ENCODE measurements around the gene RPL7L1. TPM values are rescaled to one million over a fixed set of nuclear protein-coding genes. Genes with fewer than 3 reads are reported as not detected.

Gene RPL7L1
- total and polyA plus RNA-seq, 2 of the 13 experiments (the other 11 are each of a cell fraction or from before 2014, with no cell fraction given): 51.6 to 179 TPM

GRCh38 chr6:42928986-42929820, 49.8 kb downstream of the RPL7L1 start, which contains the start of gene CNPY3 (continued):
- TF ChIP-seq CHD2 (IDR thresholded peaks at IDR 0.05; ENCODE audit: low read depth, low read length) (peak; percentile 49; the same call in 1 of the 2 replicates), ZNF616 (CRISPR knock-in tag; IDR thresholded peaks at IDR 0.05; ENCODE audit: low read depth) (peak; percentile 93), ZNF383 (CRISPR knock-in tag; IDR thresholded peaks at IDR 0.05; ENCODE audit: borderline replicate concordance) (0 out of 2 replicates have a peak, but pooled peaks have one; percentile 74), ZNF780A (CRISPR knock-in tag; IDR thresholded peaks at IDR 0.05) (peak; percentile 99), PAF1 (CRISPR knock-in tag; IDR thresholded peaks at IDR 0.05) (no peak), STAT6 (CRISPR knock-in tag; IDR thresholded peaks at IDR 0.05; ENCODE audit: borderline replicate concordance) (peak; percentile 95), SNRNP70 (IDR thresholded peaks at IDR 0.05; ENCODE audit: low read depth, low read length) (no peak), CBX5 (CRISPR knock-in tag; IDR thresholded peaks at IDR 0.05; ENCODE audit: borderline replicate concordance) (peak; percentile 90), PHF8 (CRISPR knock-in tag; IDR thresholded peaks at IDR 0.05) (peak; percentile 98), ZNF891 (CRISPR knock-in tag; IDR thresholded peaks at IDR 0.05) (peak; percentile 98), ZBTB7A (CRISPR knock-in tag; IDR thresholded peaks at IDR 0.05) (peak; percentile 58; the same call in 1 of the 2 replicates), ZMAT3 (CRISPR knock-in tag; conservative IDR thresholded peaks at IDR 0.05) (peak; percentile 100), RCOR2 (CRISPR knock-in tag; IDR thresholded peaks at IDR 0.05) (peak; percentile 39; the same call in 1 of the 2 replicates), ZBTB8A (CRISPR knock-in tag; IDR thresholded peaks at IDR 0.05; ENCODE audit: borderline replicate concordance, low read depth) (peak; percentile 93), ETV5 (CRISPR knock-in tag; IDR thresholded peaks at IDR 0.05; ENCODE audit: borderline replicate concordance) (peak; percentile 95), ZBTB33 (CRISPR knock-in tag; IDR thresholded peaks at IDR 0.05) (0 out of 2 replicates have a peak, but pooled peaks have one; percentile 28), TSC22D2 (CRISPR knock-in tag; IDR thresholded peaks at IDR 0.05; ENCODE audit: borderline replicate concordance) (peak; percentile 95; the same call in 1 of the 2 replicates), MZF1 (CRISPR knock-in tag; IDR thresholded peaks at IDR 0.05; ENCODE audit: borderline replicate concordance) (no peak), ZNF136 (CRISPR knock-in tag; IDR thresholded peaks at IDR 0.05; ENCODE audit: low read depth) (peak; percentile 33; the same call in 1 of the 2 replicates), ELF3 (CRISPR knock-in tag; IDR thresholded peaks at IDR 0.05) (peak; percentile 97), SMARCE1 (IDR thresholded peaks at IDR 0.05; ENCODE audit: borderline replicate concordance) (no peak), HOXA7 (CRISPR knock-in tag; IDR thresholded peaks at IDR 0.05) (peak; percentile 98), HINFP (CRISPR knock-in tag; IDR thresholded peaks at IDR 0.05; ENCODE audit: low read depth) (peak; percentile 98), ZNF841 (CRISPR knock-in tag; IDR thresholded peaks at IDR 0.05; ENCODE audit: borderline replicate concordance) (peak; percentile 94; the same call in 1 of the 2 replicates)
